Neural progenitor cell (in vitro differentiated cells): ENCODE data around the gene PHF20.

Experiments used
- CTCF ChIP-seq: fragments of 200-600 bp; sonication (generic); IDR thresholded peaks from 2 replicates; pipeline ENCODE4 v1.5.1; 2017; ENCODE audit warnings: antibody characterized with exemption, mild to moderate bottlenecking
- EZH2 ChIP-seq: fragments of 200-600 bp; sonication (generic); IDR thresholded peaks from 2 replicates; pipeline ENCODE4 v1.6.1; 2017; ENCODE audit warnings: antibody characterized with exemption, mild to moderate bottlenecking, moderate library complexity

GRCh38 chr20:35735826-35736470, 35.9 kb upstream of the PHF20 start:
- TF ChIP-seq EZH2 (no peak), CTCF (no peak)
